Kidney epithelial cell (primary cell): ENCODE results near the gene FOXP2. TPM values are rescaled to one million over a fixed set of nuclear protein-coding genes. Genes with fewer than 3 reads are reported as not detected.

Source experiments
- DNase-seq: peaks from one replicate; pipeline ENCODE4 v3.0.0-alpha.2; 2010; ENCODE audit warnings: low read depth
- H3K27me3 ChIP-seq: 2 replicates; pipeline ENCODE4 v1.6.0; 2011; ENCODE audit warnings: low read length; ENCODE audit not compliant: control insufficient read depth, insufficient read depth
- H3K36me3 ChIP-seq: 2 replicates; pipeline ENCODE4 v1.5.1; 2011; ENCODE audit warnings: low read length; ENCODE audit not compliant: control insufficient read depth, insufficient read depth
- H3K4me3 ChIP-seq: 2 replicates; pipeline ENCODE4 v1.5.1; 2011; ENCODE audit warnings: low read depth, mild to moderate bottlenecking, control low read depth, low read length
- CTCF ChIP-seq: IDR thresholded peaks from 2 replicates; pipeline ENCODE4 v1.5.1; 2011; ENCODE audit warnings: mild to moderate bottlenecking, moderate library complexity, low read length, control low read depth, inconsistent platforms; ENCODE audit not compliant: insufficient read depth, poor library complexity, severe bottlenecking
- total RNA-seq: library from RNA; depleted of rRNA; stranded (reverse); fragments of >200 nt; gene quantifications from 2 replicates; pipeline ENCODE4 v1.2.3, GENCODE V29; 2015

The FOXP2 gene
- total RNA-seq, 1 donor from 2014 or later = 0.25 TPM

GRCh38 chr7:114723308-114723707 is 308.7 kb downstream of the FOXP2 start:
- no peak overlapping the region for H3K4me3 ChIP-seq
- H3K36me3 ChIP-seq = no peaks in the 10 kb centered on the region
- no peaks in the 10 kb centered on the region for H3K27me3 ChIP-seq
- no peak for DNase-seq
- TF ChIP-seq CTCF = no peak

GRCh38 chr7:114740095-114740494 is 325.5 kb downstream of the FOXP2 start:
- Histone ChIP-seq H3K27me3 (no peaks in the 10 kb centered on the region), H3K4me3 (no peak overlapping the region), H3K36me3 (no peaks in the 10 kb centered on the region)
- no peak for DNase-seq
- TF ChIP-seq CTCF = no peak

- Histone ChIP-seq H3K36me3 (no peaks in the 10 kb centered on the region), H3K27me3 (no peaks in the 10 kb centered on the region), H3K4me3 (no peak overlapping the region)
- TF ChIP-seq CTCF = no peak
- no peak for DNase-seq
Measured at GRCh38 chr7:114740941-114741340, 326.3 kb downstream of the FOXP2 start.

- Histone ChIP-seq H3K27me3 (no peaks in the 10 kb centered on the region), H3K4me3 (no peak overlapping the region), H3K36me3 (no peaks in the 10 kb centered on the region)
- TF ChIP-seq CTCF = no peak
- no peak for DNase-seq
Measured at GRCh38 chr7:114741911-114742310, 327.3 kb downstream of the FOXP2 start.
